GM23338 (cell line): ENCODE results near the gene LDHD.

ENCODE experiments used
- CREB1 ChIP-seq: fragments of 250-450 bp; sonication (Bioruptor Pico); IDR thresholded peaks from 2 replicates; pipeline ENCODE4 v1.5.0; 2020; ENCODE audit warnings: low read depth, mild to moderate bottlenecking, moderate library complexity
- CTCF ChIP-seq, 2 experiments: fragments of 200-600 bp in 1 of 2; sonication (generic) in 1 of 2; conservative IDR thresholded peaks; 2 replicates each; pipeline versions ENCODE4 v1.5.1 to v1.6.1; 2016 to 2017; ENCODE audit warnings: antibody characterized with exemption in 2 of 2, low read depth in 2 of 2, mild to moderate bottlenecking in 2 of 2, moderate library complexity in 1 of 2
- EZH2 ChIP-seq: fragments of 200-600 bp; sonication (generic); IDR thresholded peaks from one replicate; pipeline ENCODE4 v1.8.0; 2017; ENCODE audit warnings: antibody characterized with exemption, mild to moderate bottlenecking, low read depth; ENCODE audit not compliant: unreplicated experiment
- EZH2phosphoT487 ChIP-seq: fragments of 200-600 bp; sonication (generic); IDR thresholded peaks from one replicate; pipeline ENCODE4 v1.8.1; 2018; ENCODE audit warnings: antibody characterized with exemption; ENCODE audit not compliant: unreplicated experiment
- JUNB ChIP-seq: IDR thresholded peaks from one replicate; pipeline ENCODE4 v1.6.1; 2016; ENCODE audit warnings: antibody characterized with exemption; ENCODE audit not compliant: unreplicated experiment
- POLR2AphosphoS5 ChIP-seq: IDR thresholded peaks from 2 replicates; pipeline ENCODE4 v1.6.1; 2016; ENCODE audit warnings: antibody characterized with exemption, low read depth
- STAT1 ChIP-seq: IDR thresholded peaks from one replicate; pipeline ENCODE4 v1.6.1; 2016; ENCODE audit warnings: antibody characterized with exemption; ENCODE audit not compliant: unreplicated experiment
- TF ChIP-seq, protein P1 (sequence below): IDR thresholded peaks from 2 replicates; pipeline ENCODE4 v1.6.1; 2016; ENCODE audit warnings: antibody characterized with exemption
- TF ChIP-seq, protein P2 (sequence below): IDR thresholded peaks from one replicate; pipeline ENCODE4 v1.6.1; 2018; ENCODE audit warnings: antibody characterized with exemption; ENCODE audit not compliant: unreplicated experiment

DNA sequence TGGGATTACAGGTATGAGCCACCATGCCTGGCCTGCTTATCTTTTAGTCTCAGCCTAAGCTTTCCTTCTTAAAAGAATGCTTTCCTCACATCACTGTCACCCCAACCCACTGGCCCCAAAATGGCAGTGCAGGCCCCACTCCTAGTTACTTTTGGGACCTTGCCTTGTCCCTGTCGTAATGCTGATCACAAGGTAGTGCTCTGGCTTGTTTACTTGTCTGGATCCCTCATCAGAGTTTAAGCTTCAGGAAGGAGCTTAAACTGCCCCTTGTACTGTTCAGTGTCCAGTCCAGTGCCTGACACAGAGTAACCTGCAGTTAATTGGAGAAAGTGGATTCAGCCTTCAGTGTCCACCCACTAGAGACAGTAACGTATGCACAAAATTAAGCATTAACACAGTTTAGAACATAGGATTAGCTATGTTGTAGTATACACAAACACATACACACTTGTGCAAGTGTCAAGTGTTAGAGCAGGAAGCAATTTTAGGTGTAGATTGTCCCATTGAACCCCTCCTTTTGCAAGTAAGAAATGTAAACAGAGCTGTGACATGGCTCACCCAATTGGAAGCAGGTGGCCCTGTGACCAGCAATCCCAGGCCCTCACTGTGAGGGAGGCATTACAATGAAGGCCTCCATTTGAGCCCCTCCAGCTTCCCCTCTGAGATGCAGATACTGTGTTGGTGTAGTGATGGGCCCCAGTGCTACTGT lies 44.2 kb downstream of the LDHD start:
- no peak for TF ChIP-seq CTCF (conservative IDR thresholded peaks at IDR 0.05; ENCODE audit: low read depth in 2 of 2)
- no peak for TF ChIP-seq POLR2AphosphoS5
- TF ChIP-seq JUNB = no peak
- no peak for TF ChIP-seq EZH2
- no peak for TF ChIP-seq EZH2phosphoT487
- TF ChIP-seq STAT1 = no peak
- no peak for TF ChIP-seq CREB1
- TF ChIP-seq, protein P1, sequence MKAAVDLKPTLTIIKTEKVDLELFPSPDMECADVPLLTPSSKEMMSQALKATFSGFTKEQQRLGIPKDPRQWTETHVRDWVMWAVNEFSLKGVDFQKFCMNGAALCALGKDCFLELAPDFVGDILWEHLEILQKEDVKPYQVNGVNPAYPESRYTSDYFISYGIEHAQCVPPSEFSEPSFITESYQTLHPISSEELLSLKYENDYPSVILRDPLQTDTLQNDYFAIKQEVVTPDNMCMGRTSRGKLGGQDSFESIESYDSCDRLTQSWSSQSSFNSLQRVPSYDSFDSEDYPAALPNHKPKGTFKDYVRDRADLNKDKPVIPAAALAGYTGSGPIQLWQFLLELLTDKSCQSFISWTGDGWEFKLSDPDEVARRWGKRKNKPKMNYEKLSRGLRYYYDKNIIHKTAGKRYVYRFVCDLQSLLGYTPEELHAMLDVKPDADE = no peak
- TF ChIP-seq, protein P2, sequence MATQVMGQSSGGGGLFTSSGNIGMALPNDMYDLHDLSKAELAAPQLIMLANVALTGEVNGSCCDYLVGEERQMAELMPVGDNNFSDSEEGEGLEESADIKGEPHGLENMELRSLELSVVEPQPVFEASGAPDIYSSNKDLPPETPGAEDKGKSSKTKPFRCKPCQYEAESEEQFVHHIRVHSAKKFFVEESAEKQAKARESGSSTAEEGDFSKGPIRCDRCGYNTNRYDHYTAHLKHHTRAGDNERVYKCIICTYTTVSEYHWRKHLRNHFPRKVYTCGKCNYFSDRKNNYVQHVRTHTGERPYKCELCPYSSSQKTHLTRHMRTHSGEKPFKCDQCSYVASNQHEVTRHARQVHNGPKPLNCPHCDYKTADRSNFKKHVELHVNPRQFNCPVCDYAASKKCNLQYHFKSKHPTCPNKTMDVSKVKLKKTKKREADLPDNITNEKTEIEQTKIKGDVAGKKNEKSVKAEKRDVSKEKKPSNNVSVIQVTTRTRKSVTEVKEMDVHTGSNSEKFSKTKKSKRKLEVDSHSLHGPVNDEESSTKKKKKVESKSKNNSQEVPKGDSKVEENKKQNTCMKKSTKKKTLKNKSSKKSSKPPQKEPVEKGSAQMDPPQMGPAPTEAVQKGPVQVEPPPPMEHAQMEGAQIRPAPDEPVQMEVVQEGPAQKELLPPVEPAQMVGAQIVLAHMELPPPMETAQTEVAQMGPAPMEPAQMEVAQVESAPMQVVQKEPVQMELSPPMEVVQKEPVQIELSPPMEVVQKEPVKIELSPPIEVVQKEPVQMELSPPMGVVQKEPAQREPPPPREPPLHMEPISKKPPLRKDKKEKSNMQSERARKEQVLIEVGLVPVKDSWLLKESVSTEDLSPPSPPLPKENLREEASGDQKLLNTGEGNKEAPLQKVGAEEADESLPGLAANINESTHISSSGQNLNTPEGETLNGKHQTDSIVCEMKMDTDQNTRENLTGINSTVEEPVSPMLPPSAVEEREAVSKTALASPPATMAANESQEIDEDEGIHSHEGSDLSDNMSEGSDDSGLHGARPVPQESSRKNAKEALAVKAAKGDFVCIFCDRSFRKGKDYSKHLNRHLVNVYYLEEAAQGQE = no peak
